PC-3 (cell line): ENCODE data around the gene C1QTNF6.

Experiments used
- CTCF ChIP-seq: fragments of 300-600 bp; sonication (generic); conservative IDR thresholded peaks from 2 replicates; pipeline ENCODE4 v1.5.1; 2017; ENCODE audit warnings: antibody characterized with exemption, low read depth, mild to moderate bottlenecking, low read length
- EZH2 ChIP-seq: fragments of 300-600 bp; sonication (generic); IDR thresholded peaks from one replicate; pipeline ENCODE4 v1.6.1; 2017; ENCODE audit warnings: antibody characterized with exemption, mild to moderate bottlenecking, low read length; ENCODE audit not compliant: unreplicated experiment

GRCh38 chr22:37203354-37204044 is 15.5 kb upstream of the C1QTNF6 start:
- TF ChIP-seq CTCF (no peak), EZH2 (no peak)
